Right lobe of liver (tissue), 4 donors: ENCODE data around the gene AHNAK.

ENCODE experiments used
- CTCF ChIP-seq, 4 donors: fragments of 200-600 bp in 3 of 4; fragments of 450-650 bp in 1 of 4; IDR thresholded peaks; one replicate each; pipeline versions ENCODE4 v1.5.1 to v1.8.0; 2016 to 2022; ENCODE audit warnings: antibody characterized with exemption in 4 of 4, mild to moderate bottlenecking in 2 of 4
- POLR2A ChIP-seq: fragments of 450-650 bp; IDR thresholded peaks from one replicate; pipeline ENCODE4 v1.6.1; 2017; ENCODE audit warnings: antibody characterized with exemption, mild to moderate bottlenecking
- donor health status: DM: no; HTN: no; CAD: no.
- donor health status: DM: no; HTN: no; CAD: no.
- donor health status: DM: no; HTN: yes; CAD: no.

GRCh38 chr11:62592146-62592815 lies 45.7 kb upstream of the AHNAK start:
- TF ChIP-seq POLR2A (no peak), CTCF (IDR thresholded peaks at IDR 0.05) (no peak)
